ENCODE measurements around the gene KLHL33.
"Not testable (repeated sequence)": the region's sequence is repeated elsewhere in the genome, so short reads cannot be mapped to it uniquely, and the experiment has no call there.

The KLHL33 gene

DNA sequence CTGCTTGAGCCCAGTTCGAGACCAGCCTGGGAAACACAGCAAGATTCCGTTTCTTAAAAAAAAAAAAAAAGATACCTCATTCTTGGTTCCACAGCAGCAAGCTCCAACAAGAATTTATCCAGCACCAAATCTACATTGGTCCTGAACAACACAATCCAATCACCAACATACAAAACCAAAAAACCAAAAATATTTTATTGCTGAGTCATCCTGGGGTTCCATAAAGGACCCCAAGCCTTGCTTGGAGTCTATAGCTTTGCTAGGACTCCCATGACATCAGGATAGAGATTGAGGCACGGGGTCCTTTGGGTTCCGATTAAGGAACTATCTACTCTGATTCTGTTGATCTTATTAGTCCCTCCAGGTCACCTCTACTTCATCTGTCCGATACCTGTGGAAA is 10.9 kb upstream of the KLHL33 start:
- no peak for DNase-seq

DNA sequence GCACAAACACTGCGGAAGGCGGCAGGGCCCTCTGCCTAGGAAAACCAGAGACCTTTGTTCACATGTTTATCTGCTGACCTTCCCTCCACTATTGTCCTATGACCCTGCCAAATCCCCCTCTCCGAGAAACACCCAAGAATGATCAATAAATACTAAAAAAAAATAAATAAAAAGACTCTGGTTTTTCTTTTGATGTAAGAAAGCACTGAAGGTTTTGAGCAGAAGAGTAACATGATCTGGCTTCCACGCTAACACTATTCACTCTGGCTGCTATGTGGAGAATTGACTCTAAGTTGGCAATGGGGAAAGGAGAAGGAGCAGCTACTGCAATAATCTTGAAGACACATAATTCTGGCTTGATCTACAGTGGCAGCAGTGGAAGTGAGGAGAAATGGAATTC is 7.7 kb upstream of the KLHL33 start:
- DNase-seq: not testable (repeated sequence)

DNA sequence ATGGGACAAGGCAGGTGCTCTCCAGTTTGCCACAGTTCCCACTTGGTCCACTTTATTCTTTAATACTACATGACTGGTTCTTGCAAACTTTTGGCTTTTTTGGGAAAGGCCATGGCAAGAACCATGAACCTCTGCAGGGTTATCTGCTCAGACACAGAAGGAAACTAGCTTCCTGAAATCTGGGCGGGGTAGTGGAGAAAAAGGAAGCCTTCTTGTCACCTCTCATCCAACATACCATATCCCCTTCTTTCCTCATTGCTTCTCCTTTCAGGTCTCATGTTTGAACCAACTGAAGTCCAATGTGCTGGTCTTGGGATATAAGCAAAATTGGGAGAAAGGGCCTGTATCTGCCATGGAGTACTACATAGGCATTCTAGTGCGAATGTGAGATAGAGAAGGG is 5.5 kb upstream of the KLHL33 start:
- no peak for DNase-seq

DNA sequence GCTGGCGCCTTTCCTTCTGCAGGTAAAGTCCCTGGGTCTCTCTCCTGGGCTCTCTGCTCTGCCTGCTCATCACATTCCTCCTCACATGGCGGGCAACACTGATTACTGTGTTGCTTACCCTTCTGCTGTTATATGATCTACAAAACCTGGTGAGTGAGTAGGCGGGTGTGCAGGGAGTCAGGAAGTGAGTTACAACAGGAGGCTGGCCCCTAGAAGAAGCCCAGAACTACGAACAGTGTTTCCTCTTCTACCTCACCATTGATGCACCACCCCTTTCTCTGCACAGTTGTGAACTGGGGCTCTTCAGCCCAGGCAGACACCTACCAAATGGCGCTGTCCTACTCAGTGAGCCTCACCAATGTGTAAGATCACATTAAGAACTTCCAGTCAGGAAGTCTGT is 4.9 kb upstream of the KLHL33 start:
- DNase-seq: no peak

DNA sequence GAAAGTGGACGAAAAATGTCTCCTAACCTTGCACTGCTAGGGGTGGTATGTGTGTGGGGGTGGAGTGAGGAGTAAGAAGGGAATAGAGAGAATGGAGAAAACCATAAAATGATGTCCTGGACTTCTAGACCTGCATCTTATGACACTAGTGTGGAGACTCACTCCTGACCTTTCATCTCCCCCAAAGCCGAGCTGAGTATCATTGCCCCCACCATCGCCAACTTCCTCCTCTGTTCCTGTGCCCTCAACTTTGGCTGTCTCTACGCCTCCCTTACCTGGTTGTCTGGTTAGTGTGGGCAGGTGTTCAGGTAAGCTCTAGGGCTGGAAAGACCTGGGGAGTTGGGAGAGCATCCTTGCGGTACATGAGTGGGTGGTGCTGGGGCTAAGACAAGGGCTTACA is 4.5 kb upstream of the KLHL33 start:
- DNase-seq: no peak

DNA sequence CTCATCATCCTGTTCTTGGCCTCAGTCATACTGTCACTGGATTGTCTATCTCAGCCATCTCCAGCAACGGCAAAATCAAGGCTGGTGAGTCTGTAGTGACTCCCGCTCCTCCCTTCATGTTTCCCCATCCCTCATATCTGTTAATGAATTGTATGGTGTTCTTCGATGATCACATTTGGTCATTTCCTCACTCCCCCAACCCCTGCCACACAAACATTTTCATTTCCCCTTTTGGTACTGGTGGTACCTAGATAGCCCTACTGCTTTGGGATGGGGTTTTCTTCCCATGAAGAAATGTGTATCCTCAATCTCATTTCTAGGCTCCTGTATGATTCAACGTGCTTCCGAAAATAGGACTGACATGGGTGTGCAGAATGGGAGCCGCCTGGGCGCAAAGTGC is 2.7 kb upstream of the KLHL33 start:
- no peak for DNase-seq

DNA sequence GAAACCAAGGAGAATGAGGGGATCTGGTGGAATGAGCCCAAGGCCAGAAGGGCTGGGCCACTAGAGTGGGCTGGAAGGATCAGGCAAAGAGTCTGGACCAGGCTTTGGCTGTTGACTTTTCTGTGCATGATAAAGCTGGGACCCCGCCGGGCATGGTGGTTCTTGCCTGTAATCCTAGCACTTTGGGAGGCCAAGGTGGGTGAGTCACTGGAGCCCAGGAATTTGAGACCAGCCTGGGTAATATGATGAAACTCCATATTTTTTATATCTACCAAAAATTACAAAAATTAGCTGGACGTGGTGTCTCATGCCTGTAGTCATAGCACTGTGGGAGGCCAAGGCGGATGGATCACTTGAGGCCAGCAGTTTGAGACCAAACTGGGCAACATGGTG is 393 bp upstream of the KLHL33 start:
- no peak for DNase-seq

DNA sequence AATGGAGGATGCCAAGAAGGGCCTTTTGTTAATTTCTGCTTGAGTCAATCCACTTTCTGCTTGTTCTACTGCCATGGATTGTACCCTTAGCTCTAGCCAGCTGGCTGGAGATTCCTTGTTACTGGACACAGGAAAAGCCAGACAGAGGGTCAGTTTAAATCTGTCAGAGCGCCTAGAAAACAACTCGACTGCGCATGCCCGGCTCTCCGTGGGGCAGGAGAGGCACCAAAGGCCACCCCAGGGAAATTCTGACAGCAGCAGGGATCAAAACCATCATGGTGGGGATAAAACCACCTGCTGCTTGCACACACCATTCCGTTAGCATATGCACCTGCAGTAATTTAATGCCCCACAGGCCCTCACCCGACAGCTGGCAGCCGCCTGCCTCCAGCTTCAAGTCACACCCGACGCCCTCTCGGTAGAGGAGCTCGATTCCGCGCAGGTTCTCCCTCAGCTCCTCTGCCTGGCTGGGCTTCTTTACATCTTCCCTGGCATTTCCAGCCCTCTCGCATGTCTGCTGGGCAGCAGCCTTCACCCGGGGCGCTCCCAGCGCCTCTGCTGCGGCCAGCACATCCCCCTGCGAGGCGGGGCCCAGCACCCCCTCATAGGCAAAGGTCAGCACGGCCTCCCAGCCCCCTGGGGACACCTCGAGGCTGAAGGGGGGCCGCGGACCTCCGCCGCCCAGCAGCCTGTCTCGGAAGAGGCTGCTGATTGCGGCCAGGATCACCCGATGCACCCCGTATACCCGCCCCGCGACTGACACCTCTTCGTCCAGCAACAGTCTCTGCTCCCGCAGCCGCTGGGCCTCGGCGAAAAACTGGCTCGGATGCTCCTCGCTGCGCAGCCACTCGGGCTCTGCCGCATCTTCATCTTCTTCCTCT is 1.0 kb downstream of the KLHL33 start:
- DNase-seq: peak; percentile 65

DNA sequence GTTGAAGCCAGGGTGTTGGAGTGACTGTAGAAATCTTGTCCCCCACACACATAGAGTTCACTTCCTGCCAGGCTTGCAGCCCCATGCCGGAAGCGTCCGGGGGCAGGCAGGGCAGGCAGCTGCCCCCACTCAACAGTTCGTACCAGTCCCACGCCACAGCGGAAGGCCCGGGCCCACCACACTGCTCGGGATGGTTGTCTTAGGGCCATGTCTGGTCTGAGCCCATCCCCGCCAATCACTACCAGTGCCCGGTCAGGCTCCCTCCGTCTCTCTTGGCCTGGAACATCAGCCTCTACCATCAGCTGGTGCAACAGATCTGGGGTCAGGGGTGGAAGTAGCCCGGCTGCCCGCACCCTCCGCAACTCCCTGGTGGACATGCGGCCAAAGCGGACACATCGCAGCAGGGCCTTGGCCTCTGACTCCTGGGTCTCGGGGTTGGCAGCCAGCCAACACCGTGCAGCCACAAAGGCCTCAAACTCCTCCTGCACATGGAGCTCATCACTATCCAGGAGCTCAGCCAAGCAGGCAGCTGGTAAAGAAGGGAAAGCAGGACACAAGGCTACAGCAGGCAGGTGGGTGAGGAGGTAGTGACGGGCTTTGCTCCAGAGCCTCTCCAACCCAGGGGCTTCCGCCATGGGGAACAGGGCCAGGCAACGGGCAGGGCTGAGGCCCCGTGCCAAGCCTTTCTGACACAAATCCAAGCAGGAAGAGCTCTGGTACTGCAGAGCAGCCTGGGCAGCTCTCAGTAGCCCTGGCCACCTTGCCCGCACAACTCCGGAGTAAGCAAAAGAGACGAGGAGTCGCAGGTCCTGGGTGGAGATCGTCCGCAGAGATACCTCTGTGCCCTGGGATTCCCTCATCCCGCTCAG is 5.9 kb downstream of the KLHL33 start:
- peak; percentile 28 for DNase-seq

DNA sequence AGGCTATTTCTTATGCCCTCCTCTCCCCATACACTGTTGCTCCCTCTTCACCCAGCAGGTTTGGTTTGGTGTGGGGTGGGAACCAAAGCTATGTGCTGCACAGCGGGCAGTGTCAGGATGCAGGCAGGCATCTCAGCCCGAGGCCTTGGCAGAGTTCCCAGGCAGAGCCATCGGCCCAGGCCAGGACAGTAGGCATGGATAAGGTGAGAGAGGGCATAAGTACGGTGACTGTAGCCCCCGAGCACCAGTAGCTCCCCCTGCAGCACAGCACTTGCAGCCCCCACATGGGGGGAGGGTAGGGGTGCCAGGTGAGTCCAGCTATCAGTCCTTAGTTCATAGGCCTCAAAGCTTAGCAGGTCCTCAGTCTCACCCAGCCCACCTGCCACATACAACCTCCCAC is 7.2 kb downstream of the KLHL33 start:
- DNase-seq: no peak

DNA sequence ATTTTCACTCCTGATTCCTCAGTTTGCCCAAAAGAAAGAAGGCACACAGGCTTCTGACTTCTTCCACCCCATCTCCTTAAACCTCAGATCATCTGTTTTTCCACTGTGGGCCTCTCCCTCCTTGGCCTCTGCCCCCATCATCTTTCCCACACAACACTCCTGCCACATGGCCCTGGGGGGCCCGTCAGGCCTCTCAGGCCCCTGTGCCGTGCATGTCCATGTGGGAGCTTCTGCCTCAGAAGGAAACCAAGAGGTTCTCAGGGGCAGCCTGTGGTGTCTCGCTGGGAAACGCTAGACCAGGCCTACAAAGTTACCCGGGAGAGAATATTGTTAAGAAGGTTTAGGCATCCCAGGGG is 8.0 kb downstream of the KLHL33 start:
- no peak for DNase-seq

DNA sequence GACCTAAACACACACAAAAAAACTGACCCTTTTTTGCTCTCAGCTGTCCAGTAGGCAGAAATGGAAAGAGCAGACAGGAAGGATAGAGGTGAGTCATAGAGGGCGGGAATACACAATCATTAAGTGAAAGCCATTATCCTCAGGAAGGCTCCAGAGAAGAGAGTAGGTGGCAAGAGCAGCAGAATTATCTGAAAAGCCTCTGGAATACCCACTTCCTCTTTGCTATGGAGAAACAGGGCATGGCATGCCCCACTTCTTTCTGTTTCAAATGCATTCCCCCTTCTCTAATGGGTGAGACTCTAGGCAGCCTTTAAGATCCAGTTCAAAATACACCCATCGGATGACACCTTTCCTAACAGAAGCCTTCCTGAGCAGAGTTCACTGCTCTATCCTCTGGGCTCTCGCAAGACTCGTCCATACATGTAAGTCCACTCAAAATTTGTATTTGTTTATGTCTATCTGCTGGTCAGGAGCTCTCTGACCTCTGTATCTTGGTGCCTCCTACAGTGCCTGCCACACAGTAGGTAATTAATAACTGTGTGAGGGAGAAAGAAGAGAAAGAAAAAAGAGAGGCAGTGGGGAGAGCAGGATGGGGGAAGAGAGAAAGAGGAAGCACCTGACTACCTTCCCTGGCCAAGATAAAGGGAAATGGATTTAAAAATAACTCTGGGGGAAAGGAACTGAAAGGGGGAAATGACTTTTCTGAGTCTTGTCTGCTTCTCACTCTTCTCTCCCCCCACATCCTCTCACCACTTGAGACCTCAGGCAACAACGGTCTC is 8.5 kb downstream of the KLHL33 start:
- DNase-seq: peak; percentile 21

DNA sequence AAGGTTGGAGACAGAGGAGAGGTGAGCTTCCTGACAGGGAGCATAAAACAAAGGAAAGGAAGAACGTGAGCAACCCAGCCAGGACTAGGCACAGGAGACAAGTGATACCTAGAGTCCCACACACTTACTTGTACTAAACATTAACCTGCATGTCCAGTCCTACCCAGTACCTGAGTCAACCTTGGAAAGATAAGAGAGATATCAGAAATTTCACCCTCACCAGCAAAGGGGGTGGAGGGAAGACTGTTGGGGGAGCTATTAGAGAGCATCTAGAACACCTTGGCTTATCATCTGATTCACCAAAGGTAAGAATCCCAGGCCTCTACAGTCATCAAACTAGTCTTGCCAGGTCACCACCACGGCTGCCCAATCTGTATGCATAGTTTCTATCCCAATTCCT is 11.1 kb downstream of the KLHL33 start:
- no peak for DNase-seq

DNA sequence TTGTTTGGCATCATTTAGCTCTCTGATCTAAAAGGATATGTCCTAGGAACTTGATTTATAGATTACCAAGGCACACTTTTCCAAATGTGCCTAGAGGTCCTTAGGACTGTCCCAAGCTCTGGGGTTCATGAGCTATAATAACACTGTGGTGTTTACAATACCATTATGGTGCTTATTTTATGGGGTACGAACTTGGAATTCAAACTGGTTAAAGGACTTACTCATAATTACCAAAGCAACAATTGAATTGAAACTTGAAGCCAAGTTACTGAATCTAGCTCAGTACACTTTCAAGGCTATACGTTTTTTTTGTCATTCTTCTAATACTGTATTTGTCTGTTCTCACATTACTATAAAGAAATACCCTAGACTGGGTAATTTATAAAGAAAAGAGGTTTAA is 13.1 kb downstream of the KLHL33 start:
- no peak for DNase-seq

DNA sequence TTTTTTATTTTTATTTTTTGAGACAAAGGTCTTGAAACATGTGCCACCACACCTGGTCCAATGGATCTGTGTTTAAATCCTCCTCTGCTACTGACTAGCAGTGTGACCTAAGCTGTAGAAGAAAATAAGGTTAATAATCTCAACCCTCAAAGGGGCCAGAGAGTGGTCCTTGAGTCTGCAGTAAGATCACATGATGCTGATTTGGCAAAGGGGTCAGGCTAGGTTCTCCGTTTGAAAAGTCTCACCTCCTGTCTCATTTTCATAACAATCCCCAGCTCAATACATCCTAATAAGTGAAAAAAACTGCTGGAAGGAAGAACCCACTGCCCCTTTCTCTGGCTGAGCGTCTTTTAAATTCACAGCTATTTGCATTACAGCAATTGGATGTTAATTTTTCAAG is 14.7 kb downstream of the KLHL33 start:
- DNase-seq: no peak

DNA sequence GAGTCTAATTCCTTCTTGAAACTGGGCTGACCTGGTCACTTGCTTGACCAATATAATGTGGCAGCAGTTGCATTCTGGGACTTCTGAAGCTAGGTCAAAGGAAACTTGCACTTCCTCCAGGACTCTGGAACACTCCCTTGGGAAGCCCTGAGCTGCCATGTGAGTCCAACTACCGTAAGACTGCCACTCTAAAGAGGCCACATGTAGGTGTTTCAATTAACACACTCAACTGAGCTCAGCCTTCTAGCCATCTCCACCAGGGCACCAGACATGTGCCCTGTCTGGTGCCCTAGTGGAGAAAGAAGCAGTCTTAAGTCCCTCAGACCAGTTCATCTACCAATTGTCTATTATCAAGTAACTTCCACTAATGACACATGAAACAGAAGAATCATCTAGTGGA is 16.5 kb downstream of the KLHL33 start:
- no peak for DNase-seq

DNA sequence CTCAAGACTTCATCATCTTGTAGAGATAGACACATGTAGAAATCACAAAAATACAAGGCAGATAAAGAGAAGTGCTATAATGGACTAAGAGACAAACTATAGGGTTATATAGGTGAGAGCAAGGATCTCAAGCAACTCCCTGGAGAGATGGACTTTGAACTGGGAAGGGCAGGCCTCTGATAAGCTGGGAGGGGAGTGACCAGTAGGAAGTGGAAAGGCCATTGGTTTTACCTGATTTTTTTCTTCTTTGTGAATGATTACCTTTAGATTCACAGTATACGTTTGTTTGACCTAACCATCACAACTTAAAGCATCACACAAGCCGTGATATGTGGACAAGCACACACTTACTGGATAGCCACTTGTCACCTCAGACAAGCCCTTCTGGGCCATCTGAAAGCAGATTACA is 17.5 kb downstream of the KLHL33 start:
- no peak for DNase-seq

DNA sequence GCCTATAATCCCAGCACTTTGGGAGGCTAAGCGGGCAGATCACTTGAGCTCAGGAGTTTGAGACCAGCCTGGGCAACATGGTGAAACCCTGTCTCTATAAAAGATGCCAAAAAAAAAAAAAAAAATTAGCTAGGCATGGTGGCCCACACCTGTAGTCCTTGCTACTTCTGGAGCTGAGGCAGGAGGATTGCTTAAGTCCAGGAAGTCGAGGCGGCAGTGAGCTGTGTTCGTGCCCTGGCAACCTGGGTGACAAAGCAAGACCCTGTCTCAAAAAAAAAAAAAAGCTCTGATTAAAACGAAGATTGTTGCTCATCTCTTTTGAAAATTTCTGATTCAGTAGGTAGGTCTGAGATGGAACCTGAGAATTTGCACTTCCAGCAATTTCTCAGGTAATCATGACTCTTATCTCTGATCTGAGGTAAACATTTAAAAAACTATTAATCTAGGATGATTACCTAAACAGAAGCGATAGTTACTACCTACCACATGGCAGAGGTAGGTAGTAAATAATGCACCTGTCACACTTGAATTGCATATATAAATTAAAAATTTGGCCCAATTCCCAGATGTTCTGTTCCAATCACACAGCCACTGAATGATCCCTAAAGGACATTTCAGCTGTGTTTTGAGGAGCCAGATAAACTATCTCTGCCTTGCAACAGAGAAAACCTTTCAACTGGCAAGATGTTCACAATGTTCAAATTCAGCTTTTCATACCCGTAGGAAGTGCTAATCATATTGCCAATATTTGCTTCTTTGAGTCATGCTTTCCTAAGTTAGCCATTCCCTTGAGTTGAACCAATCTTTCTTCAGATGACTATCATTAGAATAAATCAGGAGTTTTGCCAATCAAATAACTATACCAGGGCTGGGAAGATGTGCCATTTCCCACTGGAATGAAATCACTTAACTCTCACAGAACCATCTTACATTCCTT is 18.4 kb downstream of the KLHL33 start:
- peak; percentile 7 for DNase-seq

DNA sequence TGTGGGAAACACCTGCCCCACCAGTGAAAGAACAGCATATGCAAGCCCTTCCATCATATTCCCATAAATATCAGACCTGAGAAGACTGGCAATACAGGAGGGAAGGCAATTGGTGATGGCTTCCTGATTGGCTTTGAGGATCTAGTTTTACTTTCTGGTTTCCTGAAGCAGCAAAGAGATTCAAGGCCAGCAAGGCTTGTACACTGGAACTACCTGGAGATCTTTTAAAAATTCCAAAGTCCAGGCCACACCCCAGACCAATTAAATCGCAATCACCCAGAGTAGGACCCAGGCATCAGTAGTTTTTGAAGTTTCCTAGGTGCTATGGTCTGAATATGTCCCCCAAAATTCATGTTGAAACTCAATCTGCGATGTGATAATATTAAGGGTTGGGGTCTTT is 19.7 kb downstream of the KLHL33 start:
- DNase-seq: no peak

DNA sequence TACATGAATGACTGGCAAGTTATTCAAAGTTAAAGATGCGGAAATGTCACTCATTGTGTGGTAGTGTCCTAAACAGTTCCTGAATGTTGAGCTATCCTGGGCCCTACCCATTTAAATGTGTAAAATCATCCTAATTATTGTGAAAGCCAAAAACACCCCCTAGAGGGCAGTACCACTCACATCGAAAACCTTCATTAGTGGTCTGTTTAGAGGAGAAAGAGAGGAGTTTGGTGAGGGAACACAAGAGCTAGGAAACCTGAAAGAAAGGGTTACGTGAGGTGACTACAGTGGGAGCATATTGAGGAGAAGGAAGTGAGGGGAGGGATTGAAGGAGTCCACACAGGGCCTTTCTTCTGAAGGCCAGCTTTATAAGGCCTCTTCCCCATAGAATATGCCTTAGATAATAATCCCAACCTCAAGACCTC is 20.2 kb downstream of the KLHL33 start:
- peak; percentile 53 for DNase-seq

DNA sequence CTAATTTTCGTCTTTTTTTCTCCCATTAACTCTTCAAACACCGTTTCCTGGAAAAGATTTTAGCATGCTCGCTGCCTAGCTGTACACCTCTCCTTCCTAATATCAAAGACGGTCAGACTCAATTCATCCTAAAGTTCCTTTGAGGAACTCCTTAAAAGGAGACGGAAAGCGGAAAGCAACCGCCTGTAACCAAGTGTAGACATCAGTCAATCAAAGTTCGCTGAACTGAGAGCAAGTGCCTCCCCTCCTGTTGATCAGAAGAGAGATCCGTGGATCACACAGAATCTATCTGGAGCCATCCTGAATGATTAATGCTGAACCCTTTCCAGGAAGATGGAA is 22.3 kb downstream of the KLHL33 start:
- DNase-seq: peak; percentile 16
